ENCODE measurements around the gene ACP2. TPM values are rescaled to one million over a fixed set of nuclear protein-coding genes. Genes with fewer than 3 reads are reported as not detected.

The ACP2 gene
- total and polyA plus RNA-seq, 2 donors (not counting 1 experiment from before 2014, with no cell fraction given): 16.3 to 29.5 TPM

DNA sequence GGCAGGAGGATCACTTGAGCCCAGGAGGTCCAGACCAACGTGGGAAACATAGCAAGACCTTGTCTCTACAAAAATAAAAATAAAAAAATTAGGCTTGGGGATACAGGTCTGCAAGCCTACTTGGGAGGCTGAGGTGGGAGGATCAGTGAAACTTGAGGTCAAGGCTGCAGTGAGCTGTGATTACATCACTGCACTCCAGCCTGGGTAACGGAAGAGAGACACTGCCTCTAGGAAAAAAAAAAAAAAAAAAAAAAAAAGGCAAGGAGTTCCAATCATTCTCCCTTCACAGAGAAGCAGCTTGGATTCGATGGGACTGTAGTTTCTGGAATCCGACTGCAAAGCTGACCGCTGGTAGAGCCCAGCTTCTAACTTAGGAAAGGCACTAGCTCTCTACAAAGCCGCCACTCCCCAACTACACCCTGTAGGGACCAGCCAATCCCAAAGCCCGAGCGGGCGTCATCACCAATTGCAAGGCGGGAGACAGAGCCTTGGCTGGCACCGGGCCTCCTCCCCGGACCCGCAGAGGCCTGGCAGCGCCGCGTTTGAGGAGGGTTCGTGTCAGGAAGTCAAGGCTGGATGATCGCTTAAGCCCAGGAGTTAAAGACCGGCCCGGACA is 34.6 kb downstream of the ACP2 start:
- Histone ChIP-seq H3K9ac (ENCODE audit: low read length) (peak overlapping the region; percentile 73), H2AFZ (ENCODE audit: insufficient read depth, low read depth, low read length, poor library complexity, severe bottlenecking) (peak overlapping the region; percentile 83), H3K4me3 (ENCODE audit: control extremely low read depth in 1 of 5, extremely low read depth in 1 of 5, insufficient read depth in 1 of 5, low read depth in 2 of 5, low read length in 4 of 5) (peak overlapping the region; percentile 71 to 92 (median 76)), H3K36me3 (replicated peaks in 1 of 2; ENCODE audit: control extremely low read depth in 1 of 2, control insufficient read depth in 1 of 2, extremely low read depth in 1 of 2, insufficient read depth in 2 of 2, low read length in 1 of 2) (peaks cover 0 to 2% of the 10 kb centered on the region in 2 experiments), H3K79me2 (ENCODE audit: control insufficient read depth, insufficient read depth, low read length) (peaks cover 22% of the 10 kb centered on the region), H3K27me3 (replicated peaks in 1 of 4; ENCODE audit: control extremely low read depth in 1 of 4, control insufficient read depth in 3 of 4, insufficient read depth in 4 of 4, low read length in 3 of 4) (no peaks in the 10 kb centered on the region), H3K4me2 (replicated peaks; ENCODE audit: low read depth, low read length, poor library complexity, severe bottlenecking) (peak overlapping the region; percentile 80), H4K20me1 (ENCODE audit: control insufficient read depth, insufficient read depth, low read length, poor library complexity, severe bottlenecking) (no peaks in the 10 kb centered on the region), H3K9me3 (ENCODE audit: control extremely low read depth in 1 of 3, control insufficient read depth in 2 of 3, insufficient read depth in 1 of 3, low read length in 2 of 3) (no peaks in the 10 kb centered on the region), H3K4me1 (ENCODE audit: control insufficient read depth in 2 of 2, insufficient read depth in 2 of 2, low read length in 2 of 2) (peaks cover 14 to 30% of the 10 kb centered on the region in 2 donors), H3K27ac (ENCODE audit: low read length in 2 of 2) (peak overlapping the region; percentile 89)
- intact Hi-C loops (cut with micrococcal nuclease): loop anchor here (1.0 kb wide), 5 partner anchors 28 to 553 kb away; partner anchors contain the start of genes FNBP4, PACSIN3 and SLC39A13
- CTCF ChIA-PET: interaction anchor here (0.9 to 3.7 kb wide), 11 partner anchors 12 to 197 kb away, joined by 3 to 37 read pairs (median 5); partner anchors contain the start of genes ACP2, ARFGAP2 and NR1H3
- Mint-ChIP-seq H3K9me3 (ENCODE audit: insufficient read depth) (no peaks in the 10 kb centered on the region), H3K4me1 (peaks cover 30% of the 10 kb centered on the region), H3K27ac (peak overlapping the region; percentile 98), H3K27me3 (no peaks in the 10 kb centered on the region), H3K4me3 (peak overlapping the region; percentile 98)
- TF ChIP-seq, protein P1, sequence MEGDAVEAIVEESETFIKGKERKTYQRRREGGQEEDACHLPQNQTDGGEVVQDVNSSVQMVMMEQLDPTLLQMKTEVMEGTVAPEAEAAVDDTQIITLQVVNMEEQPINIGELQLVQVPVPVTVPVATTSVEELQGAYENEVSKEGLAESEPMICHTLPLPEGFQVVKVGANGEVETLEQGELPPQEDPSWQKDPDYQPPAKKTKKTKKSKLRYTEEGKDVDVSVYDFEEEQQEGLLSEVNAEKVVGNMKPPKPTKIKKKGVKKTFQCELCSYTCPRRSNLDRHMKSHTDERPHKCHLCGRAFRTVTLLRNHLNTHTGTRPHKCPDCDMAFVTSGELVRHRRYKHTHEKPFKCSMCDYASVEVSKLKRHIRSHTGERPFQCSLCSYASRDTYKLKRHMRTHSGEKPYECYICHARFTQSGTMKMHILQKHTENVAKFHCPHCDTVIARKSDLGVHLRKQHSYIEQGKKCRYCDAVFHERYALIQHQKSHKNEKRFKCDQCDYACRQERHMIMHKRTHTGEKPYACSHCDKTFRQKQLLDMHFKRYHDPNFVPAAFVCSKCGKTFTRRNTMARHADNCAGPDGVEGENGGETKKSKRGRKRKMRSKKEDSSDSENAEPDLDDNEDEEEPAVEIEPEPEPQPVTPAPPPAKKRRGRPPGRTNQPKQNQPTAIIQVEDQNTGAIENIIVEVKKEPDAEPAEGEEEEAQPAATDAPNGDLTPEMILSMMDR (IDR thresholded peaks at IDR 0.05): no peak
- TF ChIP-seq EZH2 (IDR thresholded peaks at IDR 0.05; ENCODE audit: borderline replicate concordance, insufficient read depth, low read depth, low read length, poor library complexity, severe bottlenecking): no peak
- POLR2A ChIA-PET: interaction anchor here (0.6 to 2.6 kb wide), 16 partner anchors 20 to 1409 kb away, joined by 3 to 29 read pairs (median 5); partner anchors contain the start of genes ACP2, ARFGAP2, MADD and NUP160
- peak; percentile 88 for DNase-seq
- peak; percentile 79 for ATAC-seq (ENCODE audit: low read depth)
- WGBS (ENCODE audit: insufficient coverage): 3% methylated on average over 16 of the region's 20 CpGs

- H3K27me3 Mint-ChIP-seq: no peaks in the 10 kb centered on the region
Measured at GRCh38 chr11:47212938-47213337, 35.7 kb downstream of the ACP2 start.

More at GRCh38 chr11:47212938-47213337, 35.7 kb downstream of the ACP2 start:
- no peak overlapping the region for H3K4me3 Mint-ChIP-seq
- ATAC-seq (ENCODE audit: low read depth) (no peak), DNase-seq (no peak)
- peaks cover 14 to 23% of the 10 kb centered on the region in 2 donors for H3K4me1 ChIP-seq (ENCODE audit: control insufficient read depth in 2 of 2, insufficient read depth in 2 of 2, low read length in 2 of 2)
- peaks cover 16% of the 10 kb centered on the region for H3K79me2 ChIP-seq (ENCODE audit: control insufficient read depth, insufficient read depth, low read length)
- POLR2A ChIA-PET: interaction anchor here (0.7 kb wide), 1 partner anchor 572 kb away, joined by 8 read pairs; no protein-coding TSS in a partner anchor
- H3K9me3 Mint-ChIP-seq (ENCODE audit: insufficient read depth): no peaks in the 10 kb centered on the region
- 94% methylated on average over 10 of the region's 12 CpGs for WGBS (ENCODE audit: insufficient coverage)
- no peak overlapping the region for H3K27ac Mint-ChIP-seq
- no peak overlapping the region for H2AFZ ChIP-seq (ENCODE audit: insufficient read depth, low read depth, low read length, poor library complexity, severe bottlenecking)
- intact Hi-C loops (cut with micrococcal nuclease): no loop called here
- no peak overlapping the region for H3K4me3 ChIP-seq (ENCODE audit: control extremely low read depth in 1 of 5, extremely low read depth in 1 of 5, insufficient read depth in 1 of 5, low read depth in 2 of 5, low read length in 4 of 5)
- H3K27ac ChIP-seq (ENCODE audit: low read length in 2 of 2): no peak overlapping the region
- no peaks in the 10 kb centered on the region for H3K36me3 ChIP-seq (replicated peaks in 1 of 2; ENCODE audit: control extremely low read depth in 1 of 2, control insufficient read depth in 1 of 2, extremely low read depth in 1 of 2, insufficient read depth in 2 of 2, low read length in 1 of 2)
- H3K4me1 Mint-ChIP-seq: peaks cover 23% of the 10 kb centered on the region
- H3K27me3 ChIP-seq (replicated peaks in 1 of 4; ENCODE audit: control extremely low read depth in 1 of 4, control insufficient read depth in 3 of 4, insufficient read depth in 4 of 4, low read length in 3 of 4): no peaks in the 10 kb centered on the region
- no peaks in the 10 kb centered on the region for H3K9me3 ChIP-seq (ENCODE audit: control extremely low read depth in 1 of 3, control insufficient read depth in 2 of 3, insufficient read depth in 1 of 3, low read length in 2 of 3)
- no peaks in the 10 kb centered on the region for H4K20me1 ChIP-seq (ENCODE audit: control insufficient read depth, insufficient read depth, low read length, poor library complexity, severe bottlenecking)
- TF ChIP-seq, protein P1 (IDR thresholded peaks at IDR 0.05): no peak
- TF ChIP-seq EZH2 (IDR thresholded peaks at IDR 0.05; ENCODE audit: borderline replicate concordance, insufficient read depth, low read depth, low read length, poor library complexity, severe bottlenecking): no peak
- H3K9ac ChIP-seq (ENCODE audit: low read length): no peak overlapping the region
- CTCF ChIA-PET: interaction anchor here (3.7 kb wide), 1 partner anchor 35 kb away, joined by 37 read pairs; the partner anchor contains the start of gene ARFGAP2
- H3K4me2 ChIP-seq (replicated peaks; ENCODE audit: low read depth, low read length, poor library complexity, severe bottlenecking): no peak overlapping the region

Measured in B cell (primary cell).